Esophagus mucosa (tissue), 1 donor: Measurements from ENCODE around the gene TMOD1. TPM values are rescaled to one million over a fixed set of nuclear protein-coding genes. Genes with fewer than 3 reads are reported as not detected.

ENCODE experiments used
- ATAC-seq: fragments of 200-7000 bp; cut with Tn5 transposase; one replicate; pipeline ENCODE4 v1.9.1; 2020
- total RNA-seq: library from RNA; stranded (reverse); gene quantifications from one replicate; pipeline ENCODE4 v1.2.4, GENCODE V29; 2023
- donor health status: DM: yes; HTN: yes; CAD: no.

Gene TMOD1
- total RNA-seq, 1 donor from 2014 or later, result 0.60 TPM

DNA sequence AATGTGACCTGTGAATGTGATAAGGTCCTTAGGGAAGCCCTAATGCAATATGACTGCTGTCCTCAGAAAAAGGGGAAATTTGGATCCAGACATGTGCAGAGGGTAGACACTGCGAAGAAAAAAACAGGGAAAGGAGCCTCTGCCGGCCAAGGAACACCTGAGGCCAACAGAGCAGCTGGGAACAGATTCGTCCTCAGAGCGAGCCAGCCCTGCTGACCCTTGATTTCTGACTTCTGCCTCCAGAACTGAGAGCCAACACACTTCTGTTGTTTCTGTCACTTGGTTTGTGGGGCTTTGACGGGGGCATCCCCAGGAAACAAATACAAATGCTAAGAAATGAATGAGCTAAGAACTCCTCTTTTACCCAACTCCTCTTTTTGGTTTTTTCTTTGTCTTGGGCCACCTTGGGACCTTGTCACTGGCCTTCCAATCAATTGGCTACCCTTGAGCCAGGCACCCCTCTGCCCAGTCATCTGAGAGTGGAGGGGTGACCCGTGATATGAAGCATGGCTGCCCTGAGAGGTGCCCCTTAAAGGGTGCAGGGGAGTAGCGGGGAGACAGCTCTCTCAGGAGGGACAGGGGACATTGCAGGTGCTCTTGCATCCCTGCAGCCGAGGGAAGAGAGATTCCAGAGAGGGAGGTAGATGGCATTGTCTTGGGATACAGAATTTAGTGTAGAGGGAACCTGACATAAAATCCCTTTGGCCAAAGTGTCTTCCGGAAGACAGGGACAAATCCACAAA, 16.9 kb downstream of the TMOD1 start:
- no peak for ATAC-seq

DNA sequence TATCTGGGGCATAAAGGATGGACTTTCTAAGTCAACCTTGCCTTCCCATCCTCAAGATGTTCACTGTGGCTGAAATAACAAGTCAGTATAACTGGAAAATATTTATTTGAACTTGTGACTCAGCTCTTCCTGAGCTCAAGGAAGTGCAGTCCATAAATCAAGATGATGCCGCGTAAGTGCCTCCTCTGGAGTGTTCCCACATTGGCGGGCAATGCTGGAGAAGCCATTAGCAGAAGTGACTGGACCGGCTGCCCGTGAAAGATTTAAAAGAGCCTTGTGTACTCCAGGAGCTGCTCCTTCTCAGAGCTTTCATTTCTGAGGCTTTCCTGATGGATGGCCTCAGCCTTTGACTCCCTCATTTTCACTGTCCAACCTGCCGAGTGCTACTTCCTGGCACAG, 17.4 kb downstream of the TMOD1 start:
- peak; percentile 79 for ATAC-seq

- no peak for ATAC-seq
Observed at GRCh38 chr9:97519441-97519970, 18.0 kb downstream of the TMOD1 start.

DNA sequence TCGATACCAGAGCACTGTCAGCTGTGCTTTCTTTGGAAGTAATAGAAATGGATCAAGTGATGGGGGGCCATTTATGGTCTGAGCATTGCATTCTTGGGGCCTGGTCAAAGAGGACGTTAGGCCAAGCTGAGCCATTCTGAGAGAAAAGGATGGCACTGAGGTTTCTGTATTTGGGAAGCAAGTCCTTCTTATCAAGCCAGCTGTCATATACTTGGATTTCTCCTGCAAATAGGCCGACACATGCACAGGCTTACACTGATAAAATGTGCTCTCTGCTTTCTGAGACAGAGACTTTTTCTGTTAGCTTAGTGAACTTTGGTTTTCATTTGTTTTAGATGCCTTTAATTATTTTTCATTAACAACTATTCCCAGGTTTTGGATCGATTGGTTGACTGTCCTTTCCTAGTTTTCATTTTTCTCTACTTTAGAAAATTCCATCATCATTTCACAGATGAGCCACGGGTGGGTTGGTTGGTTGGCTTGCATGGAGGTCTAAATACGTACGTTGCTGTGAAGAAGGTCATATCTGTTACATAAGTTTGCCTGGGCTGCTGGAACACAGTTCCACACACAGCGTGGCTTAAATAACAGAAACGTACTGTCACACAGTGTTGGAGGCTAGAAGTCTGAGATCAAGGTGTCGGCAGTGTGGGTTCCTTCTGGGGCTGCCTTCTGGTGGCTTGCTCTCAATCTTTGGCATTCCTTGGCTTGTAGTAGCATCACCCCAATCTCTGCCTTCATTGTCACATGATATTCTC, 20.3 kb downstream of the TMOD1 start:
- ATAC-seq, result no peak

GRCh38 chr9:97524424-97524823, 23.0 kb downstream of the TMOD1 start:
- no peak for ATAC-seq

GRCh38 chr9:97525451-97525850, 24.0 kb downstream of the TMOD1 start:
- peak; percentile 30 for ATAC-seq

DNA sequence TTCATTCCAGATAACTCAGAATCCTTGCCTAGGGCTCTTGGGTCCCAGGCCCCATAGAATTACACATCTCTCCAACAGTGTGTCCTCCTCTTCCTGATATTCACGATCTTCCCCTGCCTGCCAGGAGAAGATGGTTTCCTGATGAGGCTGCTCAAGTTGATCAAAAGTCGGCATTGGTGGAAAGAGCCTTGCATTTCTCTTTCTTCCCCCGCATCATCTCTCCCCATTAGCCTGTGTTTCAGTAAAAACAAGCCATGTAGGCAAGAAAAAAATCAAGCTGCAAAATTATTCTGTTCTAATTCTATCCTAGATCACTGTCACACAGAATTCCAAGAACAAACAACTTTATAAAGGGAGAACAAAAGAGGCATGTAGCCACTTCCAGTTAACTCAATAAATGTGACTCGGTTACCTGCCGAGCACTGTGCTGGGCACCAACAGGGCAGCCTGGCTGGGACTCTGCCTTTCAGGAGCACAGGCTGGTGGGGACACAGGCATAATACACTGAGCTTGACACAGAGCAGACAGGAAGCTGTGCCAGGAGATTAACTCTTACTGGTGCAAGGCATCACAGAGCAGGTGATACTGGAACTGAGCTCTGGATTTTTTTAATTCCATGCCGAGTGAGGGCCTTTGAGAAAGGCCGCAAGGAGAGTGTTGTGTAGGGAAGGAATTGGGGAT, 25.6 kb downstream of the TMOD1 start:
- no peak for ATAC-seq

DNA sequence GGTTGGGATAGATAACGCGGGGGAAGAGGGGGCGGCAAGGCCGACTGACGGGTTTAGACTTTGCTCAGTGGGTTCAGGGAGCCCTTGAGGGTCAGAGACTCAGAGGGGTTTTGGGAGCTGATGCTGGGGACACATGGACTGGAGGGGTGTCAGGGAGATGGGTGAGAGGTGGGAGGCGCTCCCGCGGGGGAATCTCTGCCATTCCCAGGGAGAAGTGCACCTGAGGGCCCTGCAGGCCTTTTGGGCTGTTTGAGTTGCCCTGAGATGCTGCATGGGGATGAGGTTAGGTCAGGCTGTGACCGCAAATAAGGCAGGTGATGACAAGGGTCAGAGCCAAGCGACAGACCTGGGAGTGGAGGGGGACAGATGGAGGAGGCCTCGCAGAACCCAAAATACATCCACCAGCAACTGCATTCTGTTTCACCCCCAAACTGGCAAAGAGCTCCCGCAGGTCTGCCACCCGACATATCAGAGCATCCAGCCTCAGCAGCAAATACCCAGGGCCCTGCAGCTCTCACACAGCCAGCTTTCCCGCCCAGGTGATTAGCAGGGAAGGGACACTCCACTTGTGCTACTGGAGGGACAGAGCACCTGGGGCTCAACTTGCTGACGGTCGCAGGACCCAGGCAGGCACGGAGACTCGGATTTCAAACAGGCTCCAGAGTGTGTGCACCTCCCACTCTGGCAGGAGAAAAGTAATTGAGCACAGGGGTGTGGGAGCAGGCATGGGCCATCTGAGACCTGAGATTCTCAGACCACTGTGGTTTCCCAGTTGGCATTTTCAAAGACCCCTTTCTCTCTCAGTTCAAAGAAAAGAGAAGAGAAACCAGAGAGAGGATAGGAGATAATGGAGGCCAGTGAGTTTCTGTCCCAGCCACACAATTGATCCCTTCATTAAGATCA, 26.4 kb downstream of the TMOD1 start:
- no peak for ATAC-seq

- peak; percentile 39 for ATAC-seq
Observed at GRCh38 chr9:97528529-97529230, 27.2 kb downstream of the TMOD1 start.

GRCh38 chr9:97529363-97530076, 28.1 kb downstream of the TMOD1 start:
- ATAC-seq, result peak; percentile 75

GRCh38 chr9:97531888-97532376, 30.5 kb downstream of the TMOD1 start:
- ATAC-seq, result no peak

GRCh38 chr9:97534185-97534584, 32.7 kb downstream of the TMOD1 start:
- ATAC-seq, result no peak

DNA sequence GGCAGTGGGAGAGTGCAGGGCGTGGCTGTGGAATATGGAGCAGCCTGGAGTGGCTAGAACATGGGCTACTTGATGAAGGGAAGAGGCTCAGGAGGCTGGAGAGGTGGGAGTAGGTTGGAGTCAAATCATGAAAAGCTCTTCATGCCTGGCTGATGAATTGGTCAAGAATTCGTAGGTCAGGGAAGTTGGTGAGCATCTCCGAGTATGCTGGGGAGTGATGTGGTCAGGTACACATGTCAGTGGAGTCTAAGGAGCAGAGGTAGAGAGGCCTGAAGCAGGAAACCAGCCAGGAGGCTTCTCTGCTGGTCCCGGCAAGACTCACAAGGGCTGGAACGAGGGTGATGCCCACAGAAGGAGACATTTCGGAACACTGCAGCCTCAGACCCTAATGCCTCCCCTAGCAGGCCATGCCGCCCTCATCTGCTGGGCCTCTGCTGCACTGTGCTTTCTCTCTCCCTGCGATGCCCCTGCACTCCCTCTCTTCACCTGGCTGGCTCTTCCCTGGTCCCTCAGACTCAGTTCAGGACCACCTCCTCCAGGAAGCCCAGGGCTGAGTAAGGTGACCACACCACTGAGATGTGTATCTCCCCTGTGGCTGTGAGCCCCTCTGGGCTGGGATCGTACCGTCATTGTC, 33.6 kb downstream of the TMOD1 start:
- no peak for ATAC-seq

GRCh38 chr9:97535771-97536170, 34.3 kb downstream of the TMOD1 start:
- no peak for ATAC-seq

DNA sequence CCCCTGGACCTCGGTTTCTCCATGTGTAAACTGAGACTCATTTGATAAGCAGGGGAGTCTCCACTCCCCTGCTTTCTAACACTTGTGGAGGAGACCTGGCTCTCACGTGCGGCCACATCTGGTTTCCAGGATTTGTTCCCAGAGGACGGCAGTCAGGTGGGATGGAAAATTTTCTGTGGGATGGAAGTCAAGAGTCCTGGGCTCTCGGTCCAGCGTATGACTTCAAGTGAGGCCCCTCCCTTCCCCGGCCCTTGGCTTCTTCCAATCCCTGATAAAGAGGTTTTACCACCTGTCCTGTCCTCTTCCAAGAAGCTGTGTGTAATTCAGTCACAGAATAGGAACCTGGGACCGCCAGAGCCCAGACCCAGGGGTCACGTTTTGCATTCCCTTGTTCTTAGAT, 35.0 kb downstream of the TMOD1 start:
- ATAC-seq, result no peak

GRCh38 chr9:97543561-97543960, 42.1 kb downstream of the TMOD1 start:
- peak; percentile 77 for ATAC-seq

- ATAC-seq, result no peak
Observed at GRCh38 chr9:97545486-97545885, 44.0 kb downstream of the TMOD1 start.

DNA sequence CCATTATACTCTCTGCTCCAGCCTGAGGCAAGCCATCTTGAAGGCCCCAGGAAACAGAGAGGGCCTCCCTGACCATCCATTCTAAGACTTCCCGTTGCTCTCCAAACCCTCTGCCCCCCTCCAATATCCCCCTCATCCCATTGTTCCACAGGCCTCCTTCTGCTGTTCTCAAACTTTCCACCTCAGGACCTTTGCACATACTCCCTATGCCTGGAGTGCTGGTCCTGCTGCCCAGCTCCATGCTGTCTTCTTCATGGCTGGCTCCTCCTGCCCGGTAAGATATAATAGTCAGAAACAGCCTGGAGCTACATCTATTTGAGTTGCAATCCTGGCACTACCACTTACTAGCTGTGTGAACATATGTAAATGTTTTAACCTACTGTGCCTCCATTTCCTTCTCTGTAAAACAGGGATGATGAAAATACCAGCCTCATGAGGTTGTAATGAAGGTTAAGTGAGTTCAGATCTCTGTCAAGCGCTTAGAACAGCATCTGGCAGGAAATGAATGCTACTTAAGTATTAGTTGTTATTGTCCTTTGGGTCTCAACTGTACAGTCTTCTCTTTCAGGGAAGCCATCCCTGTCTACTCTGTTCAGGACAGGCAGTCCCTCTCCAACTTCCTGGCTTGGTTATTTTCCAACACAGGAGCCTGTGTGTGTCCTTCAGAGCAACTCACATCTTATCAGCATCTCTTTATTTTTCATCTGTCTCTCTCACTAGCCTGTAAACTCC, 45.8 kb downstream of the TMOD1 start:
- no peak for ATAC-seq

DNA sequence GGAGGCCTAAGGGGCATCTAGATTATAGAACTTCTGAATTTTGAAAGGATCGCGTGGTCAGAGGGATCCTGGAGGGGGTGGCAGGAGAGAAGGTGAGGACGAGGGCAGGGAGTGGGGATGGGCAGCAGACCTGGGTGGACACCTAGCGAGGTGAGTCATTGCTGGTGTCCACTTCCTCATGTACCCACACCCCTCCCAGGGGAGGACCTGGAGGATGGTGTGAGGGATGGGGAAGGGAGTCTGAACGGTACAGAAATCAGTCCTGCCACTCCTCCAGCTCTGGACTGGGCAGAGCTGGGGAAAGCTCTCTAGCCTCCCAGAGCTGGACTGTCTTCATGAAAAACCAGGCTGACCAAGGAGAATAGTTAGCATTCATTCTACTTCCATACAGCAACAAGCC, 46.9 kb downstream of the TMOD1 start:
- ATAC-seq, result no peak
